Stimulated activated CD8-positive, alpha-beta memory T cell treated with anti-CD3 and anti-CD28 coated beads, Interleukin-15, amount 100 ng/mL, for 48 hours (primary cell): Measurements from ENCODE around the gene ARFGEF3.
"Not testable (repeated sequence)": the region's sequence is repeated elsewhere in the genome, so short reads cannot be mapped to it uniquely, and the experiment has no call there.

Experiments
- DNase-seq, 2 donors: peaks; one replicate each; pipeline ENCODE4 v3.0.0-alpha.2; 2020; ENCODE audit warnings: low read depth in 2 of 2

The ARFGEF3 gene

DNA sequence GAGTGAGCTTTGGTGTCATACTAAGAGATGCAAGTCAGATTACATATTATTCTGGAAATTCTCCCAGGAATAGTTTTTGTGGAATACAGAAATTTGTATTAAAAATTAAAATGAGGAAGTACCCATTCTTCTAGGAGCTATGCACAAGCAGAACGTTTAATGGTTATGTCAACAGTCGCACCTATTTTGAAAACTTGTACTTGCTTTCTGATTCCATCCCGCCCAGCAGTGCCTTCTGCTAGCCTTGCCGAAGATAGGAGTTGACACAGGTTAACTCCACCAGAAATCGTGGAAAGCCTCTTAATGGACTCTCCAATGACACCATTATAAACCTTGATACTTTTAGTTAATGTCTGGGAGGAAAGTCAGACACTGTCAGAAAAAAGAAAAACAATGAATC lies 49.9 kb downstream of the ARFGEF3 start:
- no peak for DNase-seq

DNA sequence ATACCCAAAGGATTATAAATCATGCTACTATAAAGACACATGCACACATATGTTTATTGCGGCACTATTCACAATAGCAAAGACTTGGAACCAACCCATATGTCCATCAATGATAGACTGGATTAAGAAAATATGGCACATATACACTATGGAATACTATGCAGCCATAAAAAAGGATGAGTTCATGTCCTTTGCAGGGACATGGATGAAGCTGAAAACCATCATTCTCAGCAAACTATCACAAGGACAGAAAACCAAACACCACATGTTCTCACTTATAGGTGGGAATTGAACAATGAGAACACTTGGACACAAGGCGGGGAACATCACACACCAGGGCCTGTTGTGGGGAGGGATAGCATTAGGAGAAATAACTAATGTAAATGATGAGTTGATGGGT lies 50.8 kb downstream of the ARFGEF3 start:
- not testable (repeated sequence) for DNase-seq

DNA sequence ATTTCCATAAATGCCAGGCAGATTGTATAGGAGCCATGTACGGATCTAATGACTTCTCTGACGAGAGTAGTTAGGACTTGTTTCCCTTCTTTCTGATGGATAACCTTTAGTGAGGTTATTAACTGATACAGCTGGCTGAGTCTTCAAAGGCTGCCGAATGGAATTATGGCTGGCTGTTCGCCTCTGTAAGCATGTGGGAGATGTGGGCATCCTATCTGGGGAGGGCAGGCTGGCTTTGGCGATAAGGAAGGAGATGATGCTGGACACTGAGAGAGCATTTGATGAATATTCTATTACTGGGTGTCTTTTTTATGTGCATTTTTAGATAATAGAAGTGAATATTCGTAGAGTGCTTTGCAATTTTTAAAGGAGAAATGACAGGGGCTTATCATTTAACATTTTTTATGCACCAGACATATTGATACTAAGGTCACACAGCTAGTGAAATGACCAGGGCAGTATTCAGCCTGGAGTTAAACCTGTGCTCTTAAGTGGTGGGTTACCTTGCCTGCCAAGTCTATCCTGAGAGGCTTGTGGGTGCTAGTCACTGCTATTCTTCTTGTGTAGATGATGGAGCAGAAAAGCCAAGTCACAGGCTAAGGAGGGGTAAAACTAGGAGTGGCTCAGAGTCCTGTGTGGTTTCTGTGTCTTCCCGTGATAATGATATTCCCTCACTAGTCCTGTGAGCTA lies 53.5 kb downstream of the ARFGEF3 start:
- no peak for DNase-seq

DNA sequence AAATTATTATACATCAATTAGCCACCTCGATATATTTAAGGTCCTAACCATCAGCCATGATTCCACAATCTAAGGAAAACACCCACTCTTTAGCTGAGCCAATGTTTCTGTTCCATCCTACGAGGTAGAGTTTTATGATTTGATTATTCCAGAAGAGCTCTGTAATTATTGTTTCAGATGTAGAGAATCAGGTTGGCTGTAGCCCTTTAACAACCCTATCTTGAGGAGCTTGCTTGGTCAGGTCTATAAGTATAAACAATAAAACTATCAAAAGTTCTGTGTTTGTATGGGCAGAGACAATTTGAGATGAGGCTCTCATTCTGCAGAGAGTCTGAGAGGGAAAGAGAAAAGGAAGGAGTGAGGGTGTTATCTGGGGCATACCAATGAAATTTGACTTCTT lies 56.7 kb downstream of the ARFGEF3 start, which contains the start of gene PBOV1:
PBOV1 (minus strand) TSS at position 43 of the 400 bp plus-strand sequence. CDS start 96 bp downstream, outside the sequence.
- DNase-seq, result no peak

DNA sequence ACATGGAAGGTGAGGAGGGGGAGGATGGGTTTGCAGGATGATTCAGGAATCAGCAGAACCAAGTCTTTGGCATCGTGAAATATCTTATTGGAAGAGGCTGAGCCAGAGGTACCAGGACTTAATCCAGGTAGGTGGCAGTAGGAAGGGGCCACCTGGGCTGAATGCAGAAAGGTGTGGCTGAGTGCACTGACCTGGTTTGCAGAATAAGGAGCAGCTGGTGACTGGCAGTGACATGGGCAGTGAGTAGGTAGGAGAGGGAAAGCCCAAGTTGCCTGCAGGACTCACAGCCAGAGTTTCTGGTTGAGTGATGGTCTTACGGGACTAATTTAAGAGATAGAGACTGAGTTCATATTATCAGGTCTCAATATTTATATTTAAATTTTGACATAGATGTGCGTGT lies 57.7 kb downstream of the ARFGEF3 start:
- no peak for DNase-seq

DNA sequence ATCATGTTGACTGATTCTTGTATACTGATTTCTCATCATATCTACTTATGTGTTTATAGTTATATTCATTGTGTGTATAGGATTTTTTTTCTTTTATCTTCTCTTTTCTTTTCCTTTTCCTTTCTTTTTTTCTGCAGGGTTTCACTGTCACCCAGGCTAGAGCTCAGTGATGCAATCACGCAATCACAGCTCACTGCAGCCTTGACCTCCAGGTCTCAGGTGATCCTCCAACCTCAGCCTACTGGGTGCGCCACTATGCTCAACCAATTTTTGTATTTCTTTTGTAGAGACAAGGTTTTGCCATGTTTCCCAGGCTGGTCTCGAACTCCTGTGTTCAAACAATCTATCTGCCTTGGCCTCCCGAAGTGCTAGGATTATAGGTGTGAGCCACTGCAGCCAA lies 58.2 kb downstream of the ARFGEF3 start:
- no peak for DNase-seq

DNA sequence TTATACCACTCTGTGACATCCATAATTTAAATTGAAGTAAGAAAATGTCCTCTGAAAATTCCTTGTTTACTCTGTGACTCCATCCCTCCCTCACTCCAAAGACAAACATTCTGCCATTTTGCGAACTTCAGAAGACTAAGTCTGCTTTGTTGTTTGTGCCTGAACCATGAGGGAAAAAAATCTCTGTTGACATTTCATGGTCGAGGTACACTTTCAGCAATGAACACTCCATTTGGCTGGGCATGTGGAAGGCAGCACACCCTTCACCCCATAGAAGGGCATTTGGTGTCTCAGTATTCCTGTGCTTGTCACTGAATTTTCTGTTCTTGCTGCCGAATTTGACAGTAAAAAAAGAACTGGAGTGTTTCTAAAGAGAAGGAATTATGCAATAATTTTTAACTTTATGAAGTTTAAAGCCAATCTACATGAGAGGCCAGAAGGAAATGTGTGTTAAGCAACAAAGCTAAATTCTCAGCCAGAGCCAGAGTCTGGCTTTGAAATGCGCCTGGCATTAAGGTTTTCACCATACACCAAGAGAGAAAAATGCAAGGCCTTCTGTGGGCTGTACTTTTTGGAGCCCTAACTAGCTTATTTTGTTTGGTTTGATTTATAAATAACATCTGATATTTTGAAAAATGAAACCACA lies 61.3 kb downstream of the ARFGEF3 start:
- DNase-seq, result no peak

DNA sequence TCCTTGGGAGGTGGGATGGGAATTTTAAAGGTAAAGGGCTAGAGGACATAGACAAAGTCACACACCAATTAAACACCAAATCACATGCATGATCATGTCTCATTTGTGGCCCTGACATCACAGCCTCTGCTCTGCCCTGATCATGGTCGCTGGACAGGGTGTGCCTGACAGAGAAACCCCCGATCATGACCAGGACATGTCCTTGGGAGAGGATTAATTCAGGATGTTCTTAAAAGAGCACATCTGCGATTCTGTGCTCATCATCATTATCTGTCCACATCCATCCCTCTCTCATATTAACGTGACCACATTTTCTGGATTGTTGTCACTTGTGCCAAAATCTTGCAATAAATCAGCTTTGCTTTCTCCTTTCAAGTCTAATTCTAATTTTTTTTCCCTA lies 64.2 kb downstream of the ARFGEF3 start:
- no peak for DNase-seq

DNA sequence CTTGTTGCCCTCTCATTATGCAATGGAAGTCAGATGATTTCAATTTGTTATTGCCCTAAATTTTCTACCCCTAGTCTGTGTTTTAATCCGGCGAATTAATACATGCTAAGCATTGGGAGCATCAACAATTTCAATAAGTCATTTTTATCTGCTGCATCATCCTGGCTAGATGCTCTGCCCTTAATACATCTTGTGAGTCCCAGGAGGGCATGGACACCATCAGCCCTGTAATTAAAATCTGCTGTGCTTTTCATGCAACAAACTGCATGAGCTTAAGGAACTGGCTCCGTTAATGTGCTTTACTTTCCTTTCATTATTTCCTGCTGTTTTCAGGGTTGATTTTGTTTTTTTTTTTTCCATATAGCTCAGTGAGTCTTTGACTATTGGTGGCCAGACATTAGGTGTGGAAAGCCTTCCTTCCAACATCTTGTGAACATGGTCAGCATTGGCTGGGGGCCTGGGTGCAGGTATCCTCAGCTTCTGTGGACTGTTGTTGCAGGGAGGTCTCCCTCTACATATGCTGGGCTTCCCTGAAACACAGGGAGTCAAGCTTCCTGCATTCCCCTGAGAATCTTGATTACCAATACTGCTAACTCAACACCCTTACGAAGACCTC lies 65.1 kb downstream of the ARFGEF3 start:
- DNase-seq, result no peak

DNA sequence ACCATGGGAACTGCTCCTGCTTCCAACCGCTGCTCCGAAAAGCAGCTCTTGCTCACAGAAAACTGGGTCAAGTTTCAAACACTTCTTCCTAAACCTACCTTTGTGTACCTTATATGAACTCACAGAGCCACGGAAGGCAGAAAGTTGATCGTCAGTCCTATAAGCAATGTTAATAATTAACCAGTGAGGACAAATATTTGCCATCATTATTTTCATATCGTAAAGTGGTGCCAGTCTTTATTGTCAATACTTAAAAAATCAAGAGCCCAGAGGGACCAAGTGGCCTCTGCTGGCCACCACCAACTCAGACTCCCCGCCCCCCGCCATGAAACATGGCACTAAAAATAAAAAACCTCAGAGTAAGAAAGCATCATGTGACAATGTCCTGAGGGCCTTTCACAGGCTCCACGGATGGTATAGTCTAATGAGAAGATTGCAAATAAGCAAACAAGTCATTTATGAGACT lies 65.6 kb downstream of the ARFGEF3 start:
- DNase-seq, result no peak

DNA sequence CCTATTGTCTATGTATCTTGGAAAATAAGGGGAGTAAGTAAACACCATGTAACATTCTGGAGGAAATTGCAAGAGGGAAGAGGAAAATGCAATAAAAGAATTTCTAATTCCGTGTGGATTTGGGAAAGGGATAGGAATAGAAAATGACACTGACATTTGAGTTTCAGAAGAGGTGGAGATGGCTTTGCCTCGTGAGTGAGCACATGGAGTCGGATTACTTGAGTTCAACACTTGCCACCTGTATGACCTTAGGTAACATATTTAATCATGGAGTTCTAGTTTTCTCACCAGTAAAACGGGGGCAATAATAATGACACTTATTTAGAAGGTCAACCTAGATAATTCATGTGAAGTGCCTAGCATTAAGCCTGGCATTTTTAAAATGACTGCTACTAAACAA lies 67.3 kb downstream of the ARFGEF3 start:
- DNase-seq, result no peak

DNA sequence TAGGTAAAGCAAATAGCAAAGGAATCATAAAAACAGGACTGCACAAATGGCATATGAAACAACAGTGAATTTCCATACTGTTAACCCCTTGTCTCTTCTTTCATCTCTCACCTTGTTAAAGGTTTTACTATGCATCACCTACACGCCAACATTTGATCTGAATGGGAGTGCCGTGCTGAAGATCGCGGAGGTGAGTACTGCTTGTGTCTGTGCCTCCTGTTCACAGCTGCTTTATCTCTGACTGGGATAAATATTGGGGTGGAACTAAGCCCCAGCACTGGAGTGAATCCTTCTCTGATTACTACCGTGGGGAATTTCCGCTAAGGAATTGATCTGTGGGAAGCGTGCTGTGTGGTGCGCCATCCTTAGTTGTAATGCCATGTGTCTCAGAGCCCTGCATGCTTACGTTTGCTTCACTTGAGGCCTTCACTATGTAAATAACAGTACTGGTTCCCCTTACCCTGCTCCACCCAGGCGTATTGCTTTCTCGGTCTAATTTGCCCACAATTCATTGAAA lies 68.0 kb downstream of the ARFGEF3 start:
- DNase-seq, result no peak

DNA sequence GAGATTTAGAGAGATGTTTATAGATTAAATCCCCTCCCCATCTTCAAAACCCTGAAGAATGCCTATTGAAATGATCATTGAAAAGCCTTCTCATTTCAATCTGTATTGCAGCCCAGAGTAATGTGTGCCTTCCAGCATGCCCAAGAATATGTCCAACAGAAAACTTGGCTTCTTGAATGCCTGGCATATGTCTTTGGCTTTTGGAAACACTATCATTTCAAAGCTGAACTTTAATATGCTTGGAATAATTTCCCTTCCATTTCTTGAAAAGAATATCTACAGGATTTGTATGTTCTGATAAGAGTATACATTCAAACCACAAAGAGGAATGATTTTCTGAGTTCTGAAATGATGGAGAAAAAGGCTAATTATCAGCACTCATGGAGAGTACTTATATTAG lies 68.5 kb downstream of the ARFGEF3 start:
- DNase-seq, result no peak

DNA sequence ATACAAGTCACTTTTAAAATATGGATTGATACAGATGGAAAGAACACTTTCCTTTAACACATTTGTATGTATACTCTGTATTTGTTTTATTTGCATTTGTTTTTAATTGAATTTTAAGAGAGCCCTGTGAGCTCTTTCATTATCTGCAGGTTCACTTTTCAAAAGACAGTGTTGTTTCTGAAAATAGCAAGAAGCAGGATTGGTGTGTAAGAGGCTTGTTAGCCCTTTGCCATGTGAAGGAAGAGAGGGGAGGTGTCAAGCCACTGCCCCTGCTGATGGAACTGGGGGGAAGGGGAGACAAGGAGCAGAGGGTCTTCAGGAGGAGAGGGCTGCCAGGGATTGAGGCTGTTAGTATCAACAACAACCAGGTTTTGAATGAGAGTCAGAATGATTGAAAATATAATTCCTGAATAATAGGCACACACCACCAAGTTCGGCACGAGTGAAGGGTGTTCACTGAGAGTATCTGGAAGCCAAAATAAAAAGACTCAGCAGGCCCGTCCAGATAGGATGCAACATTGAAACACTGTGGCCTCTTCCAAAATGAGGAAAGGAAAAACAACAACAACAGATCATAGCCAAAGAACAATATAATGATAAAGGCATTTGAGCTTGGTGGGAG lies 69.1 kb downstream of the ARFGEF3 start:
- DNase-seq, result no peak

DNA sequence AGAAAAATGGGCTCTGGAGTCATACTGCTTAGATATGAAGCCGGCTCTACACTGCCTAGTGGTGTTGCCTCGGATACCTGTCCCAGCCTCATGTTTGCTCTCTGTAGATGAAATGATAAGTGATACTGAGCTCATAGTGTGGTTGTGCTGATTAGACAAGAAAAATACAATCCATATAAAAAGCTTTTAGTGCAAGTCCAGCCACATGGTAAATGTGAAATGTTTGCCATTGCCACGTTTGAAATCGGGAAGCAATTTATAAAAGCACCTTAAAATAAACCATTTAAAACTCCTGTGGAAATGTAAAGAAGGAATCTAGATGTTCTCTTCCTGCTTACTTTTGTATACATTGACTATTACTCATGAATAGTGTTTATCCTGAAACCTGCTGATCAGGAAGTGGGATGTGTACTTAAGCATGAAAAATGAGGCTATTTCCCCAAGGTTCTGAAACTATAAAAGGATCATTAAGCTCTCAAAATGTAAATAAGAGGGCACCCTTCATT lies 69.7 kb downstream of the ARFGEF3 start:
- DNase-seq, result no peak

DNA sequence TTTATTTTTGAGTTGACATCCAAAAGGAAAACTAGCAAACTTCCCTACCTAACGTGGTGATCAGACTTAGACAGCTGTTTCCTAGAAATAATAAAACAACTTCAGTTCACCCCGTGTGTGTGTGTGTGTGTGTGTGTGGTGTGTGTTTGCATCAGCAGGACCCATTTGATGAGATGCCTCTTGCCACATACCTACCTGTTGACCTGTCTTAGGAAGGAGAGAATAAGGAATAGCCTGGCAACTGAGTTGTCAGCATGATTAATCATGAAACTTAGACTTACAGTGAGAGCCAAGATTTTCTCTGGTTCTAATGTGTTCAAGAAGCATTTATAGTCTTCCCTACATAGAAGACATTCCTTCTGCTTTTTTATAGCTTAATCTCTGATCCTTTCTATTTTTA lies 72.6 kb downstream of the ARFGEF3 start:
- no peak for DNase-seq

DNA sequence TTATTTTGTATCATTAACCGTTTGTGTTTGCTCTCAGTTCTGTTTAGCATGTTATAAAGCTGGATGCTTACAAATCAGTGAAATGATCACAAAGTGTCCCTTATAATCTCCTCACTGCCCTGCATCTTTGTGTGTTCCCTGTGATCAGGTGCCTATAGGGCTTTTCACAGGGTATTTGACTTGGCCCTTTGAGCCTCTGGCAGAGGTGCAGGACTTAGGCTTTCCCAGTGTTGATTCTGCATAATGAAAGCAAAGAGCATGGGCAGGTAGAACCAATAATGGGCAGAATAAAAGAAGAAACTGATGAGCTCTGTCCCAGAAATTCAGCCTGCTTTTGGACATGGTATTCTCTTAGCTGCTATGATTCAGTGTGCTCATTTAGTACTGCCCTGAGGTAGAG lies 73.5 kb downstream of the ARFGEF3 start:
- DNase-seq, result no peak

DNA sequence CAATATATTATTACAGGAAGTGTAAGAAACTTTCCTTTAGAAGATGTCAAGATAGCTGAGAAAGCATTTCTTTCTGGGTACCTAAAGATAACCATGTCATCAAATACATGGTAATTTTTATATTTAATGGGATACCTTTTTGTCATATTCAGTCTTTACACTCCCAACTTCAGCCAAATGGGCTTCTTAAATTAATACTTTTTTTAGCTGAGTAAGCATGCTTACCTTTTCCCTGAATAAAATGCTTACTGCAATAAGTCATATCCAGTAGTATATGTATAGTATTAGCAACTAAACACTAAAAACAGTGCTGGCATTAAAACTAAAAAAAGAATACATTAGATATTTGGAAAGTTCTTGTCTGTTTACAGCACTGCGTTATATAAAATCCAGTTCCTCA lies 74.0 kb downstream of the ARFGEF3 start:
- no peak for DNase-seq

DNA sequence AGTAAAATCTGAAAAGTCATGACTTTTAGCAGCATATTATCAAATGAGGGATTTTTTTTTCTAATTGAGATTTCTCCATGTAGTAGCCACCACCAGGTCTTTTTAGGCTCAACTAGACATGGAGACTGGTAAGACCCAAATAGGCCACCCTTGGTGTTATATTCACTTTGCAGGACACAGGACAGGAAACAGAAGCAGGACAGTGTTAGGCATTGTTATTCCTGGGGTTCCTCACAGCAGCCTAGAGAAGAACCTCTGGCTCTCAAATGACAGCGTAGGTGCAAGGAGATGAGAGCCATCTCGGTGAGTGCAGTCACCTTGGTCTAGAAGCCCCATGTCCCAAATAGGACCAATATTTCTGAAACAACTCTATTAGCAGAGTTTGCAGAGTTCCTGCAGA lies 75.7 kb downstream of the ARFGEF3 start:
- DNase-seq, result no peak

DNA sequence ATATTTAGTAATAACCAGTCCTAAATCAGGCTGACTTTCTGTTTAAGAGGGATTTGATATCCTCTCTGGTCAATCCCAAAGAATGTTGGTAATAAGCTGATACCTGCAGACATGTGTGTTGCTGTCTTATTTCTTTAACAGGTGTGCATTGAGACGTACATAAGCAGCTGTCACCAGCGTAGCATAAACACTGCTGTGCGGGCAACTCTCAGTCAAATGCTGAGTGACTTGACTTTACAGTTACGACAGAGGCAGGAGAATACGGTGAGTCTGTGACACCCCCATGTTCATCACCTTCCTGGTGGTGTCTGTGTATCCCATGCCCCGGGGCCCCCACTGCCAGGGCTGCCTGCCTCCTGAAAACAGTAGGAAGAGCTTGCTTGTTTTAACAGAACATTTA lies 76.6 kb downstream of the ARFGEF3 start:
- DNase-seq, result no peak

DNA sequence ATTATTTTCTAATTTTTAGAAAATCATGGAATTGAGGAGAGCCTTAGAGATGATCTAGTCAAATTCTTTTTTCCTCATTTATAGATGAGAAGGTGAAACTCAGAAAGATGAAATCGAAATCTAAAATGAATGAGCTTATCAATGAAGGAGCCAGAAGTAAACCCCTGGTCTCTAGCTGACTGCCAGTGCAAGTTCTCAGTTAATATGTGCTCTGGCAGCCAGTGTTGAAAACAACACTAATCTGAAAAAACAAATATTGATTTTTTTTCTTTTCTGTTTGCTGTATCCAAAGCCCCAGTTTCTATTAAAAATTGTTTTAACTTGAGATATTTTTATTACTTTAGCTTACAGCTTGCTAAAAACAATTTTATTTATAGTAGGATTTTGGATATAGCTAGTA lies 78.0 kb downstream of the ARFGEF3 start:
- DNase-seq, result no peak
